SK-N-SH treated with all-trans-retinoic acid at 6 μM for 48 hours (cell line): ENCODE measurements around the gene LYPD6B.

Source experiments
- ATAC-seq: fragments of 200-7000 bp; cut with Tn5 transposase; 3 replicates; pipeline ENCODE4 v1.9.1; 2020; ENCODE audit warnings: mild to moderate bottlenecking, moderate library complexity
- ARNTL ChIP-seq: fragments of 450-650 bp; formaldehyde crosslinking; IDR thresholded peaks from 2 replicates; pipeline ENCODE4 v1.5.0; 2020; ENCODE audit warnings: low read depth, mild to moderate bottlenecking, moderate library complexity, borderline replicate concordance
- BACH2 ChIP-seq: fragments of 250-450 bp; sonication (Bioruptor Pico); IDR thresholded peaks from 2 replicates; pipeline ENCODE4 v1.9.0; 2021; ENCODE audit warnings: mild to moderate bottlenecking, borderline replicate concordance
- CSDC2 ChIP-seq: fragments of 250-450 bp; sonication (Bioruptor Pico); IDR thresholded peaks from 2 replicates; pipeline ENCODE4 v1.5.0; 2020; ENCODE audit warnings: mild to moderate bottlenecking, moderate library complexity
- CSRNP3 ChIP-seq: fragments of 250-450 bp; sonication (Bioruptor Pico); IDR thresholded peaks from 2 replicates; pipeline ENCODE4 v1.5.1; 2021; ENCODE audit warnings: mild to moderate bottlenecking, moderate library complexity
- ESRRG ChIP-seq: fragments of 250-450 bp; sonication (Bioruptor Pico); IDR thresholded peaks from 2 replicates; pipeline ENCODE4 v1.6.1; 2021; ENCODE audit warnings: mild to moderate bottlenecking
- GLIS3 ChIP-seq: fragments of 250-450 bp; sonication (Bioruptor Pico); IDR thresholded peaks from 2 replicates; pipeline ENCODE4 v1.5.0; 2020; ENCODE audit warnings: mild to moderate bottlenecking, moderate library complexity
- ISL1 ChIP-seq: fragments of 250-450 bp; sonication (Bioruptor Pico); IDR thresholded peaks from 2 replicates; pipeline ENCODE4 v2.1.2; 2022; ENCODE audit warnings: mild to moderate bottlenecking, moderate library complexity
- PATZ1 ChIP-seq: fragments of 250-450 bp; sonication (Bioruptor Pico); IDR thresholded peaks from 2 replicates; pipeline ENCODE4 v1.8.0; 2020; ENCODE audit warnings: mild to moderate bottlenecking, moderate library complexity, borderline replicate concordance
- PPARA ChIP-seq: fragments of 250-450 bp; sonication (Bioruptor Pico); IDR thresholded peaks from 2 replicates; pipeline ENCODE4 v1.5.0; 2020; ENCODE audit warnings: mild to moderate bottlenecking, borderline replicate concordance
- RARB ChIP-seq: fragments of 250-450 bp; sonication (Bioruptor Pico); IDR thresholded peaks from 2 replicates; pipeline ENCODE4 v1.8.0; 2021; ENCODE audit warnings: mild to moderate bottlenecking, moderate library complexity
- SNAI2 ChIP-seq: fragments of 250-450 bp; sonication (Bioruptor Pico); IDR thresholded peaks from 2 replicates; pipeline ENCODE4 v1.5.0; 2020; ENCODE audit warnings: mild to moderate bottlenecking, moderate library complexity
- TCF4 ChIP-seq: fragments of 250-450 bp; sonication (Bioruptor Pico); IDR thresholded peaks from 2 replicates; pipeline ENCODE4 v1.8.0; 2021; ENCODE audit warnings: mild to moderate bottlenecking, moderate library complexity, borderline replicate concordance
- TOX ChIP-seq: fragments of 250-450 bp; sonication (Bioruptor Pico); IDR thresholded peaks from 2 replicates; pipeline ENCODE4 v1.8.0; 2021; ENCODE audit warnings: mild to moderate bottlenecking, moderate library complexity, borderline replicate concordance
- ZC3H10 ChIP-seq: fragments of 250-450 bp; sonication (Bioruptor Pico); IDR thresholded peaks from 2 replicates; pipeline ENCODE4 v1.5.1; 2021; ENCODE audit warnings: mild to moderate bottlenecking, moderate library complexity
- ZFP3 ChIP-seq: fragments of 250-450 bp; sonication (Bioruptor Pico); IDR thresholded peaks from 2 replicates; pipeline ENCODE4 v1.5.0; 2020; ENCODE audit warnings: mild to moderate bottlenecking, moderate library complexity
- ZFP30 ChIP-seq: fragments of 450-650 bp; formaldehyde crosslinking; IDR thresholded peaks from 2 replicates; pipeline ENCODE4 v1.5.0; 2022; ENCODE audit warnings: mild to moderate bottlenecking, moderate library complexity
- ZNF565 ChIP-seq: fragments of 450-650 bp; formaldehyde crosslinking; conservative IDR thresholded peaks from 2 replicates; pipeline ENCODE4 v1.5.0; 2020; ENCODE audit warnings: low read depth, mild to moderate bottlenecking, moderate library complexity
- ZNF70 ChIP-seq: fragments of 450-650 bp; formaldehyde crosslinking; IDR thresholded peaks from 2 replicates; pipeline ENCODE4 v1.5.0; 2020; ENCODE audit warnings: mild to moderate bottlenecking, moderate library complexity
- ZNF8 ChIP-seq: fragments of 450-650 bp; formaldehyde crosslinking; IDR thresholded peaks from 2 replicates; pipeline ENCODE4 v1.5.0; 2020; ENCODE audit warnings: mild to moderate bottlenecking, moderate library complexity
- TF ChIP-seq, protein P1 (sequence below): fragments of 250-450 bp; sonication (Bioruptor Pico); IDR thresholded peaks from 2 replicates; pipeline ENCODE4 v1.5.0; 2020; ENCODE audit warnings: mild to moderate bottlenecking, moderate library complexity
- TF ChIP-seq, protein P2 (sequence below): fragments of 250-450 bp; sonication (Bioruptor Pico); IDR thresholded peaks from 2 replicates; pipeline ENCODE4 v1.8.0; 2021; ENCODE audit warnings: low read depth, mild to moderate bottlenecking, moderate library complexity, borderline replicate concordance
- TF ChIP-seq, protein P3 (sequence below): fragments of 250-450 bp; sonication (Bioruptor Pico); IDR thresholded peaks from 2 replicates; pipeline ENCODE4 v1.5.1; 2020; ENCODE audit warnings: low read depth, mild to moderate bottlenecking, moderate library complexity

LYPD6B gene

GRCh38 chr2:149021761-149022160 lies 16.7 kb upstream of the LYPD6B start:
- TF ChIP-seq CSRNP3: no peak
- no peak for TF ChIP-seq RARB (CRISPR knock-in tag)
- TF ChIP-seq PPARA (CRISPR knock-in tag): no peak
- no peak for TF ChIP-seq PATZ1 (CRISPR knock-in tag)
- TF ChIP-seq ZNF565: no peak
- no peak for TF ChIP-seq BACH2 (CRISPR knock-in tag)
- no peak for ATAC-seq

DNA sequence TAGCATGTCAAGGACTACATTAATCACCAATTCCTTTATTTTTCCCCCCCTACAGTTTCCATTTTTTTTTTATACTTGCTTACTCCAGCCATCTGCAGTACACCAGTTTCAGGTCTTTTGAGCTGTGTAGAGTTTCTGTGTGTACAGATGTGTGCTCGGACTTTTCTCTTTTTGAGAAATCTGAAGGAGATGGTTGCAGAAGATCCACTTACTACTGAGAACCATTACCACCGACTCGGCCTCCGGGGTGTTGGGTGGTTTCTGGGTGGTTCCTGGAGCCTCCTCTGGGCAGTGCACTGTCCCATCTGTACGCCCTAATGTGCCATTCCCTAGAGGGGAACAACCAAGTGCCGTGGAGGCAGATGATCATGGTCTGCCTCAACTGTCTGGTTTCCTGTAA lies 15.4 kb upstream of the LYPD6B start:
- ATAC-seq: no peak
- no peak for TF ChIP-seq ZFP3 (CRISPR knock-in tag)
- TF ChIP-seq, all 23 proteins: peak for 0

- ATAC-seq: no peak
- TF ChIP-seq PPARA (CRISPR knock-in tag) (no peak), GLIS3 (no peak), ZNF565 (no peak), ESRRG (CRISPR knock-in tag) (no peak), ZFP3 (CRISPR knock-in tag) (no peak), TOX (CRISPR knock-in tag) (no peak), BACH2 (CRISPR knock-in tag) (no peak), ZNF70 (no peak), ISL1 (CRISPR knock-in tag) (no peak), ZC3H10 (CRISPR knock-in tag) (no peak)
These were observed 10.8 kb upstream of the LYPD6B start for GRCh38 chr2:149027590-149028250.

GRCh38 chr2:149028377-149028776 lies 10.1 kb upstream of the LYPD6B start:
- no peak for ATAC-seq
- TF ChIP-seq, protein P1, sequence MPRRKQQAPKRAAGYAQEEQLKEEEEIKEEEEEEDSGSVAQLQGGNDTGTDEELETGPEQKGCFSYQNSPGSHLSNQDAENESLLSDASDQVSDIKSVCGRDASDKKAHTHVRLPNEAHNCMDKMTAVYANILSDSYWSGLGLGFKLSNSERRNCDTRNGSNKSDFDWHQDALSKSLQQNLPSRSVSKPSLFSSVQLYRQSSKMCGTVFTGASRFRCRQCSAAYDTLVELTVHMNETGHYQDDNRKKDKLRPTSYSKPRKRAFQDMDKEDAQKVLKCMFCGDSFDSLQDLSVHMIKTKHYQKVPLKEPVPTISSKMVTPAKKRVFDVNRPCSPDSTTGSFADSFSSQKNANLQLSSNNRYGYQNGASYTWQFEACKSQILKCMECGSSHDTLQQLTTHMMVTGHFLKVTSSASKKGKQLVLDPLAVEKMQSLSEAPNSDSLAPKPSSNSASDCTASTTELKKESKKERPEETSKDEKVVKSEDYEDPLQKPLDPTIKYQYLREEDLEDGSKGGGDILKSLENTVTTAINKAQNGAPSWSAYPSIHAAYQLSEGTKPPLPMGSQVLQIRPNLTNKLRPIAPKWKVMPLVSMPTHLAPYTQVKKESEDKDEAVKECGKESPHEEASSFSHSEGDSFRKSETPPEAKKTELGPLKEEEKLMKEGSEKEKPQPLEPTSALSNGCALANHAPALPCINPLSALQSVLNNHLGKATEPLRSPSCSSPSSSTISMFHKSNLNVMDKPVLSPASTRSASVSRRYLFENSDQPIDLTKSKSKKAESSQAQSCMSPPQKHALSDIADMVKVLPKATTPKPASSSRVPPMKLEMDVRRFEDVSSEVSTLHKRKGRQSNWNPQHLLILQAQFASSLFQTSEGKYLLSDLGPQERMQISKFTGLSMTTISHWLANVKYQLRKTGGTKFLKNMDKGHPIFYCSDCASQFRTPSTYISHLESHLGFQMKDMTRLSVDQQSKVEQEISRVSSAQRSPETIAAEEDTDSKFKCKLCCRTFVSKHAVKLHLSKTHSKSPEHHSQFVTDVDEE (CRISPR knock-in tag): no peak
- no peak for TF ChIP-seq PPARA (CRISPR knock-in tag)
- TF ChIP-seq ESRRG (CRISPR knock-in tag): no peak
- TF ChIP-seq, protein P2, sequence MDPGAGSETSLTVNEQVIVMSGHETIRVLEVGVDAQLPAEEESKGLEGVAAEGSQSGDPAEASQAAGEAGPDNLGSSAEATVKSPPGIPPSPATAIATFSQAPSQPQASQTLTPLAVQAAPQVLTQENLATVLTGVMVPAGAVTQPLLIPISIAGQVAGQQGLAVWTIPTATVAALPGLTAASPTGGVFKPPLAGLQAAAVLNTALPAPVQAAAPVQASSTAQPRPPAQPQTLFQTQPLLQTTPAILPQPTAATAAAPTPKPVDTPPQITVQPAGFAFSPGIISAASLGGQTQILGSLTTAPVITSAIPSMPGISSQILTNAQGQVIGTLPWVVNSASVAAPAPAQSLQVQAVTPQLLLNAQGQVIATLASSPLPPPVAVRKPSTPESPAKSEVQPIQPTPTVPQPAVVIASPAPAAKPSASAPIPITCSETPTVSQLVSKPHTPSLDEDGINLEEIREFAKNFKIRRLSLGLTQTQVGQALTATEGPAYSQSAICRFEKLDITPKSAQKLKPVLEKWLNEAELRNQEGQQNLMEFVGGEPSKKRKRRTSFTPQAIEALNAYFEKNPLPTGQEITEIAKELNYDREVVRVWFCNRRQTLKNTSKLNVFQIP (CRISPR knock-in tag): no peak
- no peak for TF ChIP-seq TCF4 (CRISPR knock-in tag)
- TF ChIP-seq ZNF70: no peak
- TF ChIP-seq ARNTL (CRISPR knock-in tag): no peak
- no peak for TF ChIP-seq SNAI2 (CRISPR knock-in tag)
- no peak for TF ChIP-seq ZNF565
- TF ChIP-seq RARB (CRISPR knock-in tag): no peak
- no peak for TF ChIP-seq ZFP3 (CRISPR knock-in tag)
- TF ChIP-seq TOX (CRISPR knock-in tag): no peak
- TF ChIP-seq ZFP30: no peak
- TF ChIP-seq ZC3H10 (CRISPR knock-in tag): no peak
- no peak for TF ChIP-seq CSDC2 (CRISPR knock-in tag)
- no peak for TF ChIP-seq ZNF8 (CRISPR knock-in tag)
- no peak for TF ChIP-seq GLIS3
- TF ChIP-seq, protein P3, sequence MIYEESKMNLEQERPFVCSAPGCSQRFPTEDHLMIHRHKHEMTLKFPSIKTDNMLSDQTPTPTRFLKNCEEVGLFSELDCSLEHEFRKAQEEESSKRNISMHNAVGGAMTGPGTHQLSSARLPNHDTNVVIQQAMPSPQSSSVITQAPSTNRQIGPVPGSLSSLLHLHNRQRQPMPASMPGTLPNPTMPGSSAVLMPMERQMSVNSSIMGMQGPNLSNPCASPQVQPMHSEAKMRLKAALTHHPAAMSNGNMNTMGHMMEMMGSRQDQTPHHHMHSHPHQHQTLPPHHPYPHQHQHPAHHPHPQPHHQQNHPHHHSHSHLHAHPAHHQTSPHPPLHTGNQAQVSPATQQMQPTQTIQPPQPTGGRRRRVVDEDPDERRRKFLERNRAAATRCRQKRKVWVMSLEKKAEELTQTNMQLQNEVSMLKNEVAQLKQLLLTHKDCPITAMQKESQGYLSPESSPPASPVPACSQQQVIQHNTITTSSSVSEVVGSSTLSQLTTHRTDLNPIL (CRISPR knock-in tag): no peak
